Chondrocyte (in vitro differentiated cells): ENCODE results near the gene SLC30A2. TPM values are rescaled to one million over a fixed set of nuclear protein-coding genes. Genes with fewer than 3 reads are reported as not detected.

ENCODE experiments used
- DNase-seq: peaks from one replicate; pipeline ENCODE4 v3.0.0; 2021; ENCODE audit warnings: mixed read lengths, low spot score
- H3K27ac Mint-ChIP-seq: one replicate; pipeline ENCODE4 v1.8.0; 2021; ENCODE audit warnings: mild to moderate bottlenecking, moderate library complexity, mixed read lengths; ENCODE audit not compliant: unreplicated experiment
- H3K27me3 Mint-ChIP-seq: 2 replicates; pipeline ENCODE4 v1.8.0; 2021; ENCODE audit warnings: low read depth, mixed read lengths
- H3K36me3 Mint-ChIP-seq: 2 replicates; pipeline ENCODE4 v1.8.0; 2021; ENCODE audit warnings: low read depth, mixed read lengths
- H3K4me1 Mint-ChIP-seq: 2 replicates; pipeline ENCODE4 v1.8.0; 2021; ENCODE audit warnings: low read depth, mild to moderate bottlenecking, mixed read lengths
- H3K4me3 Mint-ChIP-seq: one replicate; pipeline ENCODE4 v1.8.0; 2021; ENCODE audit warnings: mild to moderate bottlenecking, moderate library complexity, mixed read lengths; ENCODE audit not compliant: unreplicated experiment
- H3K9me3 Mint-ChIP-seq: 2 replicates; pipeline ENCODE4 v1.8.0; 2021; ENCODE audit warnings: low read depth, mixed read lengths
- total RNA-seq: library from RNA; stranded (reverse); gene quantifications from 3 replicates; pipeline ENCODE4 v1.2.1, GENCODE V29; 2021
- TF ChIP-seq, protein P1 (sequence below): fragments of 200-600 bp; sonication (generic); IDR thresholded peaks from 2 replicates; pipeline ENCODE4 v1.5.0; 2021; ENCODE audit warnings: antibody characterized with exemption, mild to moderate bottlenecking, moderate library complexity

Gene SLC30A2
- total RNA-seq, 1 donor from 2014 or later = 0.12 TPM

DNA sequence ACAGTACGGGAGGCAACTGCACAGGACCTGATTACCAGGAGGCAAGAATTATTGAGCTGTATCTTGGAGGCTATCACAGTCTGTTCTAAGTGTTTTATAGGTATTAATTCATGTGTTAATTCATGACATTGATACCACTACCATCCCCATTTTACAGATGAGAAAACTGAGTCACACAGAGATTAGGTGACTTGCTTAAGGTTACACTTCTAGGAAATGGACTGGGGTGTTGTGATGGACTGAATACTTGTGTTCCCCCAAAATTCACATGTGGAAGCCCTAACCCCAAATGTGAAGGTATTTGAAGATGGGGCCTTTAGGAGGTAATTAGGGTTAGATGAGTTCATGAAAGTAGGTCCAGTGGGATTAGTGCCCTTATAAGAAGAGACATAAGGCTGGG is 31.6 kb upstream of the SLC30A2 start:
- Mint-ChIP-seq H3K27ac (no peak overlapping the region), H3K9me3 (no peaks in the 10 kb centered on the region), H3K27me3 (peaks cover 13% of the 10 kb centered on the region), H3K4me1 (no peaks in the 10 kb centered on the region), H3K4me3 (no peak overlapping the region), H3K36me3 (no peaks in the 10 kb centered on the region)
- no peak for DNase-seq
- TF ChIP-seq, protein P1, sequence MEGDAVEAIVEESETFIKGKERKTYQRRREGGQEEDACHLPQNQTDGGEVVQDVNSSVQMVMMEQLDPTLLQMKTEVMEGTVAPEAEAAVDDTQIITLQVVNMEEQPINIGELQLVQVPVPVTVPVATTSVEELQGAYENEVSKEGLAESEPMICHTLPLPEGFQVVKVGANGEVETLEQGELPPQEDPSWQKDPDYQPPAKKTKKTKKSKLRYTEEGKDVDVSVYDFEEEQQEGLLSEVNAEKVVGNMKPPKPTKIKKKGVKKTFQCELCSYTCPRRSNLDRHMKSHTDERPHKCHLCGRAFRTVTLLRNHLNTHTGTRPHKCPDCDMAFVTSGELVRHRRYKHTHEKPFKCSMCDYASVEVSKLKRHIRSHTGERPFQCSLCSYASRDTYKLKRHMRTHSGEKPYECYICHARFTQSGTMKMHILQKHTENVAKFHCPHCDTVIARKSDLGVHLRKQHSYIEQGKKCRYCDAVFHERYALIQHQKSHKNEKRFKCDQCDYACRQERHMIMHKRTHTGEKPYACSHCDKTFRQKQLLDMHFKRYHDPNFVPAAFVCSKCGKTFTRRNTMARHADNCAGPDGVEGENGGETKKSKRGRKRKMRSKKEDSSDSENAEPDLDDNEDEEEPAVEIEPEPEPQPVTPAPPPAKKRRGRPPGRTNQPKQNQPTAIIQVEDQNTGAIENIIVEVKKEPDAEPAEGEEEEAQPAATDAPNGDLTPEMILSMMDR = no peak

DNA sequence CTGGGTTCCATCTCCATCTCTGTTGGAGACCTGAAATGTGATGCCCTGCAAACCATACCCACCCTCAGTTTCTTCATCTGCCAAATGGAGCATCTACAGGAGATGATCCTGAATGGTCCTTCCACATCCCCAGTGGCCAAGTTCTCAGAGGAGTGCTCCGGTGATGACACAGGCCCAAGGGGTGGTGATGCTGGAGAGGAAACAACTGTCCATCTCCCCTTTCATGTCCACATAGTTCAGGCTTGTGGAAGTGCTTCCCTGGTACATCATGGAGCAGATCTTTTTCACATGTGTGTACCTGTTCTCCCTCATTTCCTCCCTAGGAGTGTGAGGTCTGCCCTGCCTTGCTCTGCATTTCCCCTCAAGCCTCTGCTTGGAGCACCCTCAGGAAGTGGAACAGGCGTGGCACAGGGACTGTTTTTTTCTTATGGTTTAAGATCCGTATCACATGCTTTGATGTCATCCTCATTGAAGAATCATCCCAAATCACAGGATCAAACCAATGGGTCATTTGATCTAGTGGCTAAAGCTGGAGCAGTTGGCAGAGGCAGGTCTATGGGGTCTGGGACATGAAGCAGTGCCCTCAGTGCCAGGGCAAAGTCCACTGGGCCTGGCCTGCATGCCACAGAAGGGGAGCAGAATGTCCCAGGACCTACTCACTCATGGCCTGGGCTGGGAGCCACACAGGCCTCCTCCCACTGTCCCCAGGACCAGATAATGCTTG is 29.7 kb upstream of the SLC30A2 start:
- H3K4me1 Mint-ChIP-seq = no peaks in the 10 kb centered on the region
- no peak overlapping the region for H3K27ac Mint-ChIP-seq

DNA sequence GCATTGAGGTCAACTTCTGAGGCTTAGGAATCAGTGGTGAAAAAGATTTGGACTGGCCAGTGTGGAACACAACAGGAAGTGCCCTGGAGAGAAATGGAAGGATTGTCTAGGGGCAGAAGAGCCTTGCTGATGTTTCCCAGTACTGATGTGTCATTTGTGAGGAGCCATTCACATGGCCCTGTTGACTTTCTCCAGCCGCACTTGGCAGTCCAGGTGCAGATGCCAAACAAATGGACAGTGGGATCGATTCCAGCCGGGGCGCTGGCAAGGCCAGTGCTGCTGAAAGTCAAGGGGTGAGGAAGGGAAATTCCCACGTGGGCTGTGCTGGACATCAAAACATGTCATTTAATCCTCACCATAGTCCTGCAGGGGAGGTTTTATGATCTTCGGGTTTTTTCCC is 26.4 kb upstream of the SLC30A2 start:
- no peak overlapping the region for H3K27ac Mint-ChIP-seq
- no peak overlapping the region for H3K4me3 Mint-ChIP-seq
- no peaks in the 10 kb centered on the region for H3K9me3 Mint-ChIP-seq
- TF ChIP-seq, protein P1 = no peak
- peaks cover 3% of the 10 kb centered on the region for H3K36me3 Mint-ChIP-seq
- H3K27me3 Mint-ChIP-seq = peaks cover 26% of the 10 kb centered on the region
- no peak for DNase-seq
- H3K4me1 Mint-ChIP-seq = peaks cover 6% of the 10 kb centered on the region

More for the DNA sequence above, 29.7 kb upstream of the SLC30A2 start:
- Mint-ChIP-seq H3K9me3 (no peaks in the 10 kb centered on the region), H3K27me3 (peaks cover 24% of the 10 kb centered on the region), H3K36me3 (peaks cover 3% of the 10 kb centered on the region), H3K4me3 (no peak overlapping the region)
- TF ChIP-seq, protein P1 = no peak
- no peak for DNase-seq

DNA sequence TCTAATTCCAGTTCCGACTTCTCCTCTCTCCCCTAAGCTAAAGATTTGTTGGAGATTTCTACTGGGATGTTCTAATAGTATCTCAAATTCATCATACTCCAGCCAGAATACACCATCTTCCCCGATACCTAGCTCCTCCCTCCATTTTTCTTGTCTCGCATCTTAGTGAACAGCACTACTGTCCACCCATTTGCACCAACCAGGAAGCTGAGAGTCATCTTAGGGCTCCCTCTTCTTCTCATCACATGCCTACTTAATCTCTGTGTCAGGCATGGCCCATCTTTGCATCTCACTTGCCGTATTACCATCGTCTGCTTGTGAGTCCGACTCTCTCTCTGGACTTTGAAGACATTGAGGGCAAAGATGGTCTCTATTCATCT is 25.0 kb upstream of the SLC30A2 start:
- peaks cover 3% of the 10 kb centered on the region for H3K36me3 Mint-ChIP-seq
- no peak for DNase-seq
- H3K4me1 Mint-ChIP-seq = peaks cover 6% of the 10 kb centered on the region
- TF ChIP-seq, protein P1 = no peak
- H3K4me3 Mint-ChIP-seq = no peak overlapping the region
- H3K9me3 Mint-ChIP-seq = no peaks in the 10 kb centered on the region
- H3K27ac Mint-ChIP-seq = no peak overlapping the region
- peaks cover 27% of the 10 kb centered on the region for H3K27me3 Mint-ChIP-seq

DNA sequence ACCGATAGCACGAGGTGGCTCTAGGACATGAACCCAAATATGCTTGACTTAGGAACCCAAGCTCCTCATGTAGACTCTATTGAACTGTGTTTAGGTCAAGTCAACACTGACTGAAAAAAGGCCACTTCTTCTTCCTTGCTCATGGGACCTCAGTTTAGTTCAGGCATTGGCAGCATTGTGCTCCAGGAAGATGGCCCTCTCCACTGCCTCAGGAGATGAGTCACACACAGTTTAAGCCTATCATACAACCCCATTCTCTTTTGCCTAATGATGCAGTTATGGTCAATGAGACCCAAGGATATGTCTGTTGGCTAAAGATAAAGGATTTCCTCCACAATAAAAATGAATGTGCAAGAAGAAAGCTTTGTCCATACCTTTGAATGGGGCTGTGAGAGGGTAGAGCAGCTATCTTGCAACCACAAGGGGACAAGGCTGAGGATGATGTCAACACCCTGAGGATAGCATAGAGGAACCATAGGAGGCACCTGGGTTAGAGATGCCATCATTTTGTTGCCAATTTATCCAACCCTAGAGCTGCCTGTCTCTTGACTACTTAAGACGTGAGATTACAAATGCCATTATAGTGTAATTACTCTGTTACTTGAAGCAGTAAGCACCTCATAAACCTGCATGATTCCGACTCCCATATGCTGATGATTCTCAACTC is 24.5 kb upstream of the SLC30A2 start:
- H3K36me3 Mint-ChIP-seq = peaks cover 3% of the 10 kb centered on the region
- H3K27me3 Mint-ChIP-seq = peaks cover 27% of the 10 kb centered on the region
- no peak overlapping the region for H3K4me3 Mint-ChIP-seq
- no peak for DNase-seq
- H3K4me1 Mint-ChIP-seq = peaks cover 6% of the 10 kb centered on the region
- H3K9me3 Mint-ChIP-seq = no peaks in the 10 kb centered on the region
- no peak overlapping the region for H3K27ac Mint-ChIP-seq
- TF ChIP-seq, protein P1 = no peak
